ENCODE results near the gene NDUFB1.

DNA sequence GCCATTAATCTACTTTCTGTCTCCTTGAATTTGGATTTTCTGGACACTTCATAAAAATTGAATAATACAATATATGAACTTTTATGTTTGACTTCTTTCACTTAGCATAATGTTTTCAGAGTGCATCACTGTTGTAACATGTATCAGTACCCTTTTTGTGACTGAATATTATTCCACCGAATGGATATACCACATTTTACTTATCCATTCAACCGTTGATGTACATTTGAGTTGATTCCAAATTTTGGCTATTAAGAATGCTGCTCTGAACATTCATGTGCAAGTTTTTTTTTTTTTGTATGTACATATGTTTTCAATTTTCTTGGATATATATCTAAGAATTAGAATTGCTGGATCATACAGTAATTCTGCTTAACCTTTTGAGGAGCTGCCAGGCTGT lies 43.5 kb upstream of the NDUFB1 start:
- TF ChIP-seq CTCF (IDR thresholded peaks at IDR 0.05; ENCODE audit: insufficient read depth, low read length) (no peak), POLR2AphosphoS5 (IDR thresholded peaks at IDR 0.05; ENCODE audit: low read depth) (no peak), GABPA (IDR thresholded peaks at IDR 0.05; ENCODE audit: low read depth) (no peak)
- TF ChIP-seq, protein P1, sequence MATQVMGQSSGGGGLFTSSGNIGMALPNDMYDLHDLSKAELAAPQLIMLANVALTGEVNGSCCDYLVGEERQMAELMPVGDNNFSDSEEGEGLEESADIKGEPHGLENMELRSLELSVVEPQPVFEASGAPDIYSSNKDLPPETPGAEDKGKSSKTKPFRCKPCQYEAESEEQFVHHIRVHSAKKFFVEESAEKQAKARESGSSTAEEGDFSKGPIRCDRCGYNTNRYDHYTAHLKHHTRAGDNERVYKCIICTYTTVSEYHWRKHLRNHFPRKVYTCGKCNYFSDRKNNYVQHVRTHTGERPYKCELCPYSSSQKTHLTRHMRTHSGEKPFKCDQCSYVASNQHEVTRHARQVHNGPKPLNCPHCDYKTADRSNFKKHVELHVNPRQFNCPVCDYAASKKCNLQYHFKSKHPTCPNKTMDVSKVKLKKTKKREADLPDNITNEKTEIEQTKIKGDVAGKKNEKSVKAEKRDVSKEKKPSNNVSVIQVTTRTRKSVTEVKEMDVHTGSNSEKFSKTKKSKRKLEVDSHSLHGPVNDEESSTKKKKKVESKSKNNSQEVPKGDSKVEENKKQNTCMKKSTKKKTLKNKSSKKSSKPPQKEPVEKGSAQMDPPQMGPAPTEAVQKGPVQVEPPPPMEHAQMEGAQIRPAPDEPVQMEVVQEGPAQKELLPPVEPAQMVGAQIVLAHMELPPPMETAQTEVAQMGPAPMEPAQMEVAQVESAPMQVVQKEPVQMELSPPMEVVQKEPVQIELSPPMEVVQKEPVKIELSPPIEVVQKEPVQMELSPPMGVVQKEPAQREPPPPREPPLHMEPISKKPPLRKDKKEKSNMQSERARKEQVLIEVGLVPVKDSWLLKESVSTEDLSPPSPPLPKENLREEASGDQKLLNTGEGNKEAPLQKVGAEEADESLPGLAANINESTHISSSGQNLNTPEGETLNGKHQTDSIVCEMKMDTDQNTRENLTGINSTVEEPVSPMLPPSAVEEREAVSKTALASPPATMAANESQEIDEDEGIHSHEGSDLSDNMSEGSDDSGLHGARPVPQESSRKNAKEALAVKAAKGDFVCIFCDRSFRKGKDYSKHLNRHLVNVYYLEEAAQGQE (IDR thresholded peaks at IDR 0.05; ENCODE audit: insufficient replicate concordance, low read depth) = no peak

Data from HL-60 (cell line).